GM19240 (cell line): ENCODE data around the gene SELENOW.
"Not testable (repeated sequence)": the region's sequence is repeated elsewhere in the genome, so short reads cannot be mapped to it uniquely, and the experiment has no call there.

Experiments used
- DNase-seq: peaks from one replicate; pipeline ENCODE4 v3.0.0; 2011; ENCODE audit warnings: low spot score; ENCODE audit not compliant: insufficient read length

The SELENOW gene

GRCh38 chr19:47756953-47757608, 21.4 kb upstream of the SELENOW start:
- DNase-seq = no peak

- DNase-seq = no peak
Measured at GRCh38 chr19:47757617-47758442, 20.7 kb upstream of the SELENOW start.

GRCh38 chr19:47758443-47758804, 20.1 kb upstream of the SELENOW start:
- DNase-seq = no peak

- DNase-seq = no peak
Measured at GRCh38 chr19:47760632-47760999, 17.9 kb upstream of the SELENOW start.

GRCh38 chr19:47761566-47761965, 16.9 kb upstream of the SELENOW start:
- DNase-seq = no peak

- DNase-seq = no peak
Measured at GRCh38 chr19:47762151-47762550, 16.4 kb upstream of the SELENOW start.

- no peak for DNase-seq
Measured at GRCh38 chr19:47762615-47763308, 15.7 kb upstream of the SELENOW start.

- not testable (repeated sequence) for DNase-seq
Measured at GRCh38 chr19:47764705-47765104, 13.8 kb upstream of the SELENOW start.

GRCh38 chr19:47765523-47766358, 12.8 kb upstream of the SELENOW start:
- no peak for DNase-seq

- DNase-seq = no peak
Measured at GRCh38 chr19:47766359-47766620, 12.2 kb upstream of the SELENOW start.

- DNase-seq = no peak
Measured at GRCh38 chr19:47766670-47767069, 11.8 kb upstream of the SELENOW start.

GRCh38 chr19:47767349-47767748, 11.2 kb upstream of the SELENOW start:
- DNase-seq = no peak

- DNase-seq = no peak
Measured at GRCh38 chr19:47768604-47769003, 9.9 kb upstream of the SELENOW start.

- no peak for DNase-seq
Measured at GRCh38 chr19:47769534-47769933, 9.0 kb upstream of the SELENOW start.

- not testable (repeated sequence) for DNase-seq
Measured at GRCh38 chr19:47771291-47771690, 7.2 kb upstream of the SELENOW start.

GRCh38 chr19:47776568-47776967, 1.9 kb upstream of the SELENOW start:
- DNase-seq = no peak

GRCh38 chr19:47777245-47778048, 1.1 kb upstream of the SELENOW start:
- not testable (repeated sequence) for DNase-seq

- DNase-seq = no peak
Measured at GRCh38 chr19:47778954-47779351, 450 bp downstream of the SELENOW start.

- no peak for DNase-seq
Measured at GRCh38 chr19:47779524-47780214, 1.2 kb downstream of the SELENOW start.

GRCh38 chr19:47780215-47780551, 1.7 kb downstream of the SELENOW start:
- no peak for DNase-seq
